A673 (cell line): ENCODE data around the gene FAM3C. TPM values are rescaled to one million over a fixed set of nuclear protein-coding genes. Genes with fewer than 3 reads are reported as not detected.

ENCODE experiments used
- BruUV-seq: library from RNA; stranded (reverse); fragments of 400-500 nt; replicated peaks from 2 replicates; lab custom pipeline; 2021; lab: Mats Ljungman, UMichigan
- CTCF ChIA-PET: fragments of 300-600 bp; sonication (Branson Sonifier 250); formaldehyde crosslinking; loops from one replicate; lab custom pipeline; 2022; ENCODE audit warnings: antibody characterized with exemption; lab: Charles Lee
- POLR2A ChIA-PET: fragments of 300-600 bp; sonication (Branson Sonifier 250); formaldehyde crosslinking; loops from one replicate; lab custom pipeline; 2022; ENCODE audit warnings: antibody characterized with exemption; ENCODE audit not compliant: low non-redundant PET; lab: Charles Lee
- DNase-seq: peaks from one replicate; pipeline ENCODE4 v3.0.0-alpha.2; 2015; ENCODE audit warnings: low spot score
- H3K27ac ChIP-seq: fragments of 200-600 bp; sonication (generic); 2 replicates; pipeline ENCODE4 v1.5.1; 2016; ENCODE audit warnings: mixed run types, low read depth, mild to moderate bottlenecking, mixed read lengths, antibody characterized with exemption, low read length; ENCODE audit not compliant: poor library complexity, severe bottlenecking
- H3K27me3 ChIP-seq: fragments of 200-600 bp; sonication (generic); replicated peaks from 2 replicates; pipeline ENCODE4 v1.6.1; 2017; ENCODE audit warnings: mixed run types, low read depth, mild to moderate bottlenecking, mixed read lengths, antibody characterized with exemption, low read length; ENCODE audit not compliant: insufficient read depth, poor library complexity
- H3K36me3 ChIP-seq: fragments of 200-600 bp; sonication (generic); 2 replicates; pipeline ENCODE4 v1.6.1; 2016; ENCODE audit warnings: mixed run types, mild to moderate bottlenecking, mixed read lengths, antibody characterized with exemption, low read length; ENCODE audit not compliant: insufficient read depth, poor library complexity, severe bottlenecking
- H3K4me1 ChIP-seq: fragments of 200-600 bp; sonication (generic); 2 replicates; pipeline ENCODE4 v1.6.1; 2017; ENCODE audit warnings: mixed run types, mild to moderate bottlenecking, mixed read lengths, antibody characterized with exemption, low read length; ENCODE audit not compliant: insufficient read depth, poor library complexity, severe bottlenecking
- H3K4me3 ChIP-seq: fragments of 200-600 bp; sonication (generic); 2 replicates; pipeline ENCODE4 v1.5.1; 2016; ENCODE audit warnings: low read depth, mixed run types, mild to moderate bottlenecking, mixed read lengths, low read length; ENCODE audit not compliant: poor library complexity, severe bottlenecking
- H3K9me3 ChIP-seq: fragments of 200-600 bp; sonication (generic); 2 replicates; pipeline ENCODE4 v1.6.1; 2016; ENCODE audit warnings: mixed run types, low read depth, mild to moderate bottlenecking, mixed read lengths, antibody characterized with exemption, low read length; ENCODE audit not compliant: poor library complexity, severe bottlenecking
- EZH2 ChIP-seq: fragments of 200-600 bp; sonication (generic); IDR thresholded peaks from 2 replicates; pipeline ENCODE4 v1.6.1; 2017; ENCODE audit warnings: borderline replicate concordance, low read depth, mild to moderate bottlenecking, mixed read lengths, antibody characterized with exemption, low read length; ENCODE audit not compliant: poor library complexity, severe bottlenecking
- intact Hi-C: fragments of 100-400 bp; cut with micrococcal nuclease; formaldehyde crosslinking; loops from one replicate; pipeline ENCODE4 v1.10.0; 2022; ENCODE audit not compliant: unreplicated experiment
- total RNA-seq: library from RNA; stranded (reverse); gene quantifications from 2 replicates; pipeline ENCODE4 v1.2.3, GENCODE V29; 2021
- TF ChIP-seq, protein P1 (sequence below): fragments of 300-800, 200-600 bp; sonication (generic); conservative IDR thresholded peaks from 2 replicates; pipeline ENCODE4 v1.5.1; 2017; ENCODE audit warnings: low read depth, mild to moderate bottlenecking, antibody characterized with exemption, low read length, moderate library complexity, mixed read lengths

Gene FAM3C
- total RNA-seq, 1 experiment from 2014 or later = 33.0 TPM

GRCh38 chr7:121337398-121337797 is 58.7 kb downstream of the FAM3C start:
- Histone ChIP-seq H3K36me3 (no peaks in the 10 kb centered on the region), H3K4me3 (no peak overlapping the region), H3K9me3 (no peaks in the 10 kb centered on the region), H3K27ac (no peak overlapping the region), H3K27me3 (peaks cover 43% of the 10 kb centered on the region), H3K4me1 (no peaks in the 10 kb centered on the region)
- intact Hi-C loops = loop anchor here (5.0 to 10.0 kb wide), 3 partner anchors 205 to 543 kb away; partner anchors contain the start of gene CPED1
- CTCF ChIA-PET = no interaction called here
- no peak for TF ChIP-seq EZH2
- TF ChIP-seq, protein P1, sequence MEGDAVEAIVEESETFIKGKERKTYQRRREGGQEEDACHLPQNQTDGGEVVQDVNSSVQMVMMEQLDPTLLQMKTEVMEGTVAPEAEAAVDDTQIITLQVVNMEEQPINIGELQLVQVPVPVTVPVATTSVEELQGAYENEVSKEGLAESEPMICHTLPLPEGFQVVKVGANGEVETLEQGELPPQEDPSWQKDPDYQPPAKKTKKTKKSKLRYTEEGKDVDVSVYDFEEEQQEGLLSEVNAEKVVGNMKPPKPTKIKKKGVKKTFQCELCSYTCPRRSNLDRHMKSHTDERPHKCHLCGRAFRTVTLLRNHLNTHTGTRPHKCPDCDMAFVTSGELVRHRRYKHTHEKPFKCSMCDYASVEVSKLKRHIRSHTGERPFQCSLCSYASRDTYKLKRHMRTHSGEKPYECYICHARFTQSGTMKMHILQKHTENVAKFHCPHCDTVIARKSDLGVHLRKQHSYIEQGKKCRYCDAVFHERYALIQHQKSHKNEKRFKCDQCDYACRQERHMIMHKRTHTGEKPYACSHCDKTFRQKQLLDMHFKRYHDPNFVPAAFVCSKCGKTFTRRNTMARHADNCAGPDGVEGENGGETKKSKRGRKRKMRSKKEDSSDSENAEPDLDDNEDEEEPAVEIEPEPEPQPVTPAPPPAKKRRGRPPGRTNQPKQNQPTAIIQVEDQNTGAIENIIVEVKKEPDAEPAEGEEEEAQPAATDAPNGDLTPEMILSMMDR = peak; percentile 50
- DNase-seq = peak; percentile 49
- no TSS peak for BruUV-seq
- POLR2A ChIA-PET = no interaction called here

- ChIA-PET POLR2A (no interaction called here), CTCF (no interaction called here)
- Histone ChIP-seq H3K27me3 (peaks cover 51% of the 10 kb centered on the region), H3K4me1 (no peaks in the 10 kb centered on the region), H3K27ac (no peak overlapping the region), H3K4me3 (no peak overlapping the region), H3K9me3 (no peaks in the 10 kb centered on the region), H3K36me3 (no peaks in the 10 kb centered on the region)
- BruUV-seq = no TSS peak
- intact Hi-C loops = loop anchor here (5.0 to 10.0 kb wide), 3 partner anchors 204 to 542 kb away; partner anchors contain the start of gene CPED1
- TF ChIP-seq, protein P1 = no peak
- TF ChIP-seq EZH2 = no peak
- no peak for DNase-seq
Measured at GRCh38 chr7:121336579-121336978, 59.5 kb downstream of the FAM3C start.

DNA sequence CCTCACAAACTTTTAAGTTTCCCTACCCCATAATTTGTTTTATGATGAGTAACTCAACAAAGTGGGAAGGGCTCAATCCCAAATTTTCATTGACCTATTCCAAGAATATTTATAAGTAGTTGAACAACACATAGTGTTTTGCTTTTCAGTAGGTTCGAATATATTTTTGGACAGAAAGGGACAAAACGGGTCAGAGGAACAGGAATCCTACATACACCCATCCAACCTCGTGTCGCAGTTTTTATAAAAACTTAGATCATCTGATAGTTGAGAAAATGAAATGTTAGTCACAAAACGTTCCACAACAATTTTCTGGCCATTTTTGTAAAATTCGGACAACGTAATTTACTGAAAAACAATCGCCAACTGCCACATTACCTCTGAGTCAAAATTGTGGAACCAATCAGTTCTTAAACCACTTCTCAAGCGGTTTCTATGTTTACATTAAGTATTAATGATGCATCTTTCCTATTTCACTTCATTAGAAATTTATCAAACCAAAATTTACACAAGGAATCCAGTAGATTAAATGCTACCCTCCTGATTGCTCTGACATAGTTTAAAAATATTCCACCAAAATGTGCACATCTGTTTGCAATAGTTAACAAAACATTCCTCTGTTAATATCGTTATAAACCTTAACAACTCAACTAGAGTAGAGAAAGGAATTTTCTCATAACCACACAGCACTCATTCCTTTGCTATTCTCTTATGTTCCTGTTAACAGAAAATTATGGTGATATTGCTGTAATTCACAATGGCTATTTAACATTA is 61.0 kb downstream of the FAM3C start:
- H3K4me3 ChIP-seq = no peak overlapping the region
- intact Hi-C loops = loop anchor here (5.0 to 10.0 kb wide), 3 partner anchors 203 to 540 kb away; partner anchors contain the start of gene CPED1
- no peaks in the 10 kb centered on the region for H3K36me3 ChIP-seq
- peaks cover 66% of the 10 kb centered on the region for H3K27me3 ChIP-seq
- ChIA-PET POLR2A (no interaction called here), CTCF (no interaction called here)
- peaks cover 7% of the 10 kb centered on the region for H3K4me1 ChIP-seq
- H3K27ac ChIP-seq = no peak overlapping the region
- no TSS peak for BruUV-seq
- H3K9me3 ChIP-seq = no peaks in the 10 kb centered on the region
- DNase-seq = no peak
- TF ChIP-seq EZH2 = no peak
- TF ChIP-seq, protein P1 = no peak
